ENCODE results near the gene ACTRT2. TPM values are rescaled to one million over a fixed set of nuclear protein-coding genes. Genes with fewer than 3 reads are reported as not detected.

ACTRT2 gene
- total and polyA plus RNA-seq, 2 donors (not counting 1 experiment from before 2014, with no cell fraction given) = not detected

- TF ChIP-seq CTCF (IDR thresholded peaks at IDR 0.05) (no peak), EZH2 (IDR thresholded peaks at IDR 0.05; ENCODE audit: borderline replicate concordance, insufficient read depth, low read depth, low read length, poor library complexity, severe bottlenecking) (no peak)
- ATAC-seq (ENCODE audit: low read depth) (no peak), DNase-seq (no peak)
- Histone ChIP-seq H3K27me3 (replicated peaks in 1 of 4; ENCODE audit: control extremely low read depth in 1 of 4, control insufficient read depth in 3 of 4, insufficient read depth in 4 of 4, low read length in 3 of 4) (peaks cover 0 to 28% (median under 1%) of the 10 kb centered on the region in 4 experiments), H3K27ac (ENCODE audit: low read length in 2 of 2) (no peak overlapping the region), H3K9me3 (ENCODE audit: control extremely low read depth in 1 of 3, control insufficient read depth in 2 of 3, insufficient read depth in 1 of 3, low read length in 2 of 3) (peaks cover 0 to 2% (median 0%) of the 10 kb centered on the region in 3 donors), H3K9ac (ENCODE audit: low read length) (no peak overlapping the region), H3K36me3 (replicated peaks in 1 of 2; ENCODE audit: control extremely low read depth in 1 of 2, control insufficient read depth in 1 of 2, extremely low read depth in 1 of 2, insufficient read depth in 2 of 2, low read length in 1 of 2) (no peaks in the 10 kb centered on the region), H3K4me3 (ENCODE audit: control extremely low read depth in 1 of 5, extremely low read depth in 1 of 5, insufficient read depth in 1 of 5, low read depth in 2 of 5, low read length in 4 of 5) (no peak overlapping the region), H2AFZ (ENCODE audit: insufficient read depth, low read depth, low read length, poor library complexity, severe bottlenecking) (no peak overlapping the region), H3K4me1 (ENCODE audit: control insufficient read depth in 2 of 2, insufficient read depth in 2 of 2, low read length in 2 of 2) (peaks cover 0 to under 1% of the 10 kb centered on the region in 2 donors), H3K79me2 (ENCODE audit: control insufficient read depth, insufficient read depth, low read length) (no peaks in the 10 kb centered on the region), H4K20me1 (ENCODE audit: control insufficient read depth, insufficient read depth, low read length, poor library complexity, severe bottlenecking) (no peaks in the 10 kb centered on the region), H3K4me2 (replicated peaks; ENCODE audit: low read depth, low read length, poor library complexity, severe bottlenecking) (no peak overlapping the region)
- no peak overlapping the region for H3K4me3 Mint-ChIP-seq
- intact Hi-C loops (cut with micrococcal nuclease) = no loop called here
- H3K27ac Mint-ChIP-seq = no peak overlapping the region
- H3K9me3 Mint-ChIP-seq (ENCODE audit: insufficient read depth) = no peaks in the 10 kb centered on the region
- ChIA-PET CTCF (no interaction called here), POLR2A (no interaction called here)
- peaks cover 15% of the 10 kb centered on the region for H3K27me3 Mint-ChIP-seq
- peaks cover 2% of the 10 kb centered on the region for H3K4me1 Mint-ChIP-seq
- WGBS (ENCODE audit: insufficient coverage) = 97% methylated on average over 91 of the region's 91 CpGs
Observed at GRCh38 chr1:3063379-3064295, 42.4 kb downstream of the ACTRT2 start.

- H3K4me3 Mint-ChIP-seq = no peak overlapping the region
- Histone ChIP-seq H3K9me3 (ENCODE audit: control extremely low read depth in 1 of 3, control insufficient read depth in 2 of 3, insufficient read depth in 1 of 3, low read length in 2 of 3) (peaks cover 0 to 2% (median 0%) of the 10 kb centered on the region in 3 donors), H3K4me3 (ENCODE audit: control extremely low read depth in 1 of 5, extremely low read depth in 1 of 5, insufficient read depth in 1 of 5, low read depth in 2 of 5, low read length in 4 of 5) (no peak overlapping the region), H3K9ac (ENCODE audit: low read length) (no peak overlapping the region), H3K36me3 (replicated peaks in 1 of 2; ENCODE audit: control extremely low read depth in 1 of 2, control insufficient read depth in 1 of 2, extremely low read depth in 1 of 2, insufficient read depth in 2 of 2, low read length in 1 of 2) (no peaks in the 10 kb centered on the region), H3K79me2 (ENCODE audit: control insufficient read depth, insufficient read depth, low read length) (no peaks in the 10 kb centered on the region), H3K27me3 (replicated peaks in 1 of 4; ENCODE audit: control extremely low read depth in 1 of 4, control insufficient read depth in 3 of 4, insufficient read depth in 4 of 4, low read length in 3 of 4) (peaks cover 0 to 32% (median 3%) of the 10 kb centered on the region in 4 experiments), H2AFZ (ENCODE audit: insufficient read depth, low read depth, low read length, poor library complexity, severe bottlenecking) (no peak overlapping the region), H4K20me1 (ENCODE audit: control insufficient read depth, insufficient read depth, low read length, poor library complexity, severe bottlenecking) (no peaks in the 10 kb centered on the region), H3K27ac (ENCODE audit: low read length in 2 of 2) (no peak overlapping the region), H3K4me2 (replicated peaks; ENCODE audit: low read depth, low read length, poor library complexity, severe bottlenecking) (no peak overlapping the region), H3K4me1 (ENCODE audit: control insufficient read depth in 2 of 2, insufficient read depth in 2 of 2, low read length in 2 of 2) (peaks cover 0 to 4% of the 10 kb centered on the region in 2 donors)
- peaks cover 21% of the 10 kb centered on the region for H3K27me3 Mint-ChIP-seq
- H3K27ac Mint-ChIP-seq = no peak overlapping the region
- ATAC-seq (ENCODE audit: low read depth) (no peak), DNase-seq (no peak)
- POLR2A ChIA-PET = no interaction called here
- no peaks in the 10 kb centered on the region for H3K9me3 Mint-ChIP-seq (ENCODE audit: insufficient read depth)
- H3K4me1 Mint-ChIP-seq = peaks cover 5% of the 10 kb centered on the region
- intact Hi-C loops (cut with micrococcal nuclease) = no loop called here
- TF ChIP-seq CTCF (IDR thresholded peaks at IDR 0.05) = no peak
- TF ChIP-seq EZH2 (IDR thresholded peaks at IDR 0.05; ENCODE audit: borderline replicate concordance, insufficient read depth, low read depth, low read length, poor library complexity, severe bottlenecking) = no peak
- CTCF ChIA-PET = no interaction called here
- 94% methylated on average over 17 of the region's 17 CpGs for WGBS (ENCODE audit: insufficient coverage)
Observed at GRCh38 chr1:3064296-3064850, 43.1 kb downstream of the ACTRT2 start.
